ENCODE data around the gene TRAP1.
A peak's percentile ranks its signal among the peaks of the same experiment; 100 is the strongest.
"Not testable (repeated sequence)": the region's sequence is repeated elsewhere in the genome, so short reads cannot be mapped to it uniquely, and the experiment has no call there.

Gene TRAP1

GRCh38 chr16:3612510-3613466 lies 104.5 kb downstream of the TRAP1 start:
- DNase-seq (ENCODE audit: low spot score) = peak; percentile 12
- no peak for FAIRE-seq

DNA sequence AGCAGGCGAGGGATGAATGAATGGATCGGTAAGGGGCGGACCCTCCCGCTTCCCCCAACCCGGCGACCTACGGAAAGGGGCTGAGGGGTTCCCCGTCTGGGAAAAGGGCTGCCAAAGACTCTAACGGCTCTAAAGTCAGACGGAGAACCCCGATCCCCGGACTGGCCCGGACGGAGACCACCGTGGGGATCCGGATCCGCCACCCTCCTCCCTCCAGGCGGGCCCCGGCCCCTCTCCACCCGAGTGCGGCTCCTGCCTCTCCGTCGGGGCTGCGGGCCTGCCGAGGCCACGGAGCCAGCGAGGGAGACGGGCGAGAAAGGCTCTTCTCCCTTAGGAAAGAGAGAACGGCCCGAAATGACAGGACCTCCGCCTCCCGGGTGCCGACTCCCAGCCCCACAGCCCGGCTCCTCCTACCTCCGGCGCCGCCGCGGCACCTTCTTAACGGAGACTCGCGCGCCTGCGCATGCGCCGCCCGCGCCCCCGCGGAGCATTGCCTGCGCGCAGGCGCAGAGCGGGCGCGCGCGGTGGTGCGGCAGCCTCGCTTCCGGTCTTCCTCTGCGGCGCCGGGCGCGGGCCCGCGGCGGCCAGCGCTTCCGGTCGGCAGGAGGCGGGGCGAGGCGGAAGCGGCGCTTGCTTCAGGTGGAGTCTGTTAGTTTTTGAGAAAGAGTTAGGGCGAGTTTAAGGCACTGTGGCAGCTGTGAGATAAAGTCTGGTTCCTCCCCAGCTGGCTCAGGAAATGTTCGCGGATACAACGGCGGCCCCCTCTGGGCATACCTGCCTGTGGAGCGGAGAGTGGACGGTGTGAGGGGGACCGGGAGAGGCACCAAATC lies 106.0 kb downstream of the TRAP1 start, which contains the start of gene SLX4:
Gene SLX4 (minus strand): TSS at position 461 of the 830 bp plus-strand sequence. CDS start 2,642 bp downstream, outside the sequence.
- no peak for FAIRE-seq
- DNase-seq (ENCODE audit: low spot score) = peak; percentile 100

- FAIRE-seq (no peak), DNase-seq (ENCODE audit: low spot score) (no peak)
Observed at GRCh38 chr16:3610698-3611145, 106.6 kb downstream of the TRAP1 start.

DNA sequence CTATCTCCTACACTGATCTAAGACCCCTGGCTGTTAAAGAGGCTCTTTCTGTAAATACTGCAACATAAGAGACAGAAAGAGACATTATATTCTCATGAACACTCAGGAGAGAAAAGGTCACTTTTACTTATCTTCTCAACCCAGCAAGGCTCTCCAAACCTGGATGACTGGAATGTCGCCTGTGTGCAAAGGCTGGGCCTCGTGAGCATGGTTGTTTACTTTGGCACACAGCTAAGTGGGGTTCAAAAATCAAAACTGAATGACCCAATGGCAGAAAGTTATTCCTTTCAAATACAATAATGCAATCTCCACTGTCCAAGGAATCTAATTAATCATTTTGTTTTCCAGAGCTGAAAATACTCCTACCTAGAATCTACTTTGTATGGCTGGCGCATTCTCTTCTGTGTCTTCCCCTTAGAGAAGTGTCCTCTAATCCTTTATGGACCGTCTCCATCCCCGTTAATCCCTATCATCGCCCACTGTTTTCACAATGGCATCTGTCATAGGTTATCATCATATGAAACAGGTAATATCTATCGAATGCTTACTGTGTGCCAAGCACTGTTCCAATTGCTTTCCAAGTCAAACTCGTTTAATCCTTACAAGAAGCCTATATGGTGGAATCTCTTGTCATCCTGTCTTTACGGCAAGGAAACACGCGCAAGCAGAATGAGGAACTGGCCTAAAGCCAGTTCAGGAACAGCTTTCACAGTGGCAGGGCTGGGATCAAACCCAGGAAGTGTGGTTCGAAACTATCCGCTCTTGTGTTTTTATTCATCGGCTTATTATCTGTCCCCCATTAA lies 107.2 kb downstream of the TRAP1 start:
- FAIRE-seq (no peak), DNase-seq (ENCODE audit: low spot score) (peak; percentile 7)

- not testable (repeated sequence) for DNase-seq (ENCODE audit: low spot score); FAIRE-seq
Observed at GRCh38 chr16:3608976-3609375, 108.3 kb downstream of the TRAP1 start.

DNA sequence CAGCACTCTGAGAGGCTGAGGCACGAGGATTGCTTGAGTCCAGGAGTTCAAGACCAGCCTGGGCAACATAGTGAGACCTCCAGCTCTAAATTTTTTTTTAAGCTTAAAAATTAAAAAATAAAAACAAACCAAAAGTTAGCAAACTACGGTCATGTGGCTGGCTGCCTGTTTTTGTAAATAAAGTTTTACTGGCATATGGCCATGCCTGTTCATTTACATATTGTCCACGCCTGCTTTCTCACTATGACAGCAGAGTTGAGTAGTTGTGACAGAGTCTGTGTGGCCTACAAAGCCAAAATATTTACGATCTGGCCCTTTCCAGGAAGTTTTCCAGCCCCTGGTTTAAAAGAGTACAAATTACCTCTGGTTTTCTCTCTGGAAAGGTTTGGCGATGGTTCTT lies 109.3 kb downstream of the TRAP1 start:
- DNase-seq (ENCODE audit: low spot score) = no peak
- FAIRE-seq = no peak

Data from urothelium cell line (cell line).